ENCODE data around the gene COL26A1.

- no peak for TF ChIP-seq CTCF (IDR thresholded peaks at IDR 0.05)
- no peak for TF ChIP-seq POLR2A (IDR thresholded peaks at IDR 0.05)
- TF ChIP-seq POLR2AphosphoS5 (IDR thresholded peaks at IDR 0.05), result no peak
- TF ChIP-seq EP300 (IDR thresholded peaks at IDR 0.05), result no peak
These were observed 175.4 kb downstream of the COL26A1 start for GRCh38 chr7:101537935-101538595.
